OCI-LY3 (cell line): ENCODE measurements around the gene PTCD2.

ENCODE experiments used
- EZH2phosphoT487 ChIP-seq: fragments of 200-600 bp; shearing (Covaris generic); IDR thresholded peaks from 2 replicates; pipeline ENCODE4 v1.6.1; 2018; ENCODE audit warnings: antibody characterized with exemption, mixed run types, low read depth
- TF ChIP-seq, protein P1 (sequence below): fragments of 200-600, 300-600 bp; sonication (generic); IDR thresholded peaks from 2 replicates; pipeline ENCODE4 v1.5.1; 2014; ENCODE audit warnings: antibody characterized with exemption, low read length, low read depth

DNA sequence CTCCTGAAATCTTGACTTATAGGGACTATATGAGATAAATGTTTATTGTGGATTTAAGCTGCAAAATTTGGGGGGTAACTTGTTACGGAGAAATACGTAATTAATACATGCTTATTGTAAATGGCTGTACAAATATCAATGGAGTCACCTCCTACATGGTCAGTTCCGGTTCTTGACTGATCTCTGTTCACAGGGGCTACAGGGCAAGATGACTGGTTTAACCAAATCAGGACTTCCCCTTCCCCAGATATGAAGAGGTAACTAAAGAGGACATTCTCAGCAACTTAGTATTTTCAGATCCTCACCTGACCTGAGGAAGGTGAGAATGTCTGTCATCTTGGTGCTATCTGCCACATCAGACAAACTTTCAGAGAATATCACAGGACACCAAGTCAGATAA, 54.7 kb downstream of the PTCD2 start:
- TF ChIP-seq, protein P1, sequence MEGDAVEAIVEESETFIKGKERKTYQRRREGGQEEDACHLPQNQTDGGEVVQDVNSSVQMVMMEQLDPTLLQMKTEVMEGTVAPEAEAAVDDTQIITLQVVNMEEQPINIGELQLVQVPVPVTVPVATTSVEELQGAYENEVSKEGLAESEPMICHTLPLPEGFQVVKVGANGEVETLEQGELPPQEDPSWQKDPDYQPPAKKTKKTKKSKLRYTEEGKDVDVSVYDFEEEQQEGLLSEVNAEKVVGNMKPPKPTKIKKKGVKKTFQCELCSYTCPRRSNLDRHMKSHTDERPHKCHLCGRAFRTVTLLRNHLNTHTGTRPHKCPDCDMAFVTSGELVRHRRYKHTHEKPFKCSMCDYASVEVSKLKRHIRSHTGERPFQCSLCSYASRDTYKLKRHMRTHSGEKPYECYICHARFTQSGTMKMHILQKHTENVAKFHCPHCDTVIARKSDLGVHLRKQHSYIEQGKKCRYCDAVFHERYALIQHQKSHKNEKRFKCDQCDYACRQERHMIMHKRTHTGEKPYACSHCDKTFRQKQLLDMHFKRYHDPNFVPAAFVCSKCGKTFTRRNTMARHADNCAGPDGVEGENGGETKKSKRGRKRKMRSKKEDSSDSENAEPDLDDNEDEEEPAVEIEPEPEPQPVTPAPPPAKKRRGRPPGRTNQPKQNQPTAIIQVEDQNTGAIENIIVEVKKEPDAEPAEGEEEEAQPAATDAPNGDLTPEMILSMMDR, result no peak
- TF ChIP-seq EZH2phosphoT487, result no peak
